CD4-positive, alpha-beta T cell treated with Interleukin-15 for 1 hour (primary cell): ENCODE results near the gene ACTMAP.
"Not testable (repeated sequence)": the region's sequence is repeated elsewhere in the genome, so short reads cannot be mapped to it uniquely, and the experiment has no call there.

Experiments
- DNase-seq: peaks from one replicate; pipeline ENCODE4 v3.0.0-alpha.2; 2020

The ACTMAP gene

GRCh38 chr19:40742477-40742876, 7.8 kb downstream of the ACTMAP start:
- DNase-seq, result no peak

- DNase-seq, result no peak
Observed at GRCh38 chr19:40741527-40742390, 8.5 kb downstream of the ACTMAP start.

GRCh38 chr19:40740747-40741146, 9.5 kb downstream of the ACTMAP start:
- no peak for DNase-seq

GRCh38 chr19:40739871-40740703, 10.2 kb downstream of the ACTMAP start:
- DNase-seq, result no peak

DNA sequence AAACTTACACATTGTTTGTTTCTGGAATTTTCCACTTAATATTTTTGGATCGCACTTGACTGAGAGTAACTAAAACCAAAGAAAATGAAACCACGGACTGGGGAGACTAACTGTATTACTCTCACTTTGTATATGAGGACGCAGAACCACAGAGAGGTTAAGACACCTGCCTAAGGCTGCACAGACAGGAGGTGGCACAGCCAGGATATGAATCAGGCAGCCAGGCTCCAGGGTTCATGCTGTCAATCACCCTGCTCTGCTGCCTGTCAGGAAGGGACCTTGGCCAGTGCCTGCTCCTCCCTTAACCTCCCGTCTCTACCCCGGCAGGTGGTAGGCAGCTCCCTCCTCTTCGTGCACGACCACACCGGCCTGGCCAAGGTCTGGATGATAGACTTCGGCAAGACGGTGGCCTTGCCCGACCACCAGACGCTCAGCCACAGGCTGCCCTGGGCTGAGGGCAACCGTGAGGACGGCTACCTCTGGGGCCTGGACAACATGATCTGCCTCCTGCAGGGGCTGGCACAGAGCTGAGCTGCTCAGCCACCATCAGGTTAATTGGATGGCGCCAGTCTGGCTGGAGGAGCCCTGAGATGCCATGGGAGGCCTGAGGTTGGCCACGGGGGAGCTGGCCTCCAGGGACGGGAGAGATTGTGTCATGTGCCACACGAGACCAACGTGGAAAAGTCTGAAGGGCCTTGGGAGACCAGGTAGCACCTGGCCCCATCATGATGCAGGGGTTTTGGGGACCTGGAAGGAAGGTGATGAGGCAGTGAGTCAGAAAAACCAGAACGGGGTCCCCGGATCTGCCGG, 11.0 kb downstream of the ACTMAP start:
- no peak for DNase-seq

DNA sequence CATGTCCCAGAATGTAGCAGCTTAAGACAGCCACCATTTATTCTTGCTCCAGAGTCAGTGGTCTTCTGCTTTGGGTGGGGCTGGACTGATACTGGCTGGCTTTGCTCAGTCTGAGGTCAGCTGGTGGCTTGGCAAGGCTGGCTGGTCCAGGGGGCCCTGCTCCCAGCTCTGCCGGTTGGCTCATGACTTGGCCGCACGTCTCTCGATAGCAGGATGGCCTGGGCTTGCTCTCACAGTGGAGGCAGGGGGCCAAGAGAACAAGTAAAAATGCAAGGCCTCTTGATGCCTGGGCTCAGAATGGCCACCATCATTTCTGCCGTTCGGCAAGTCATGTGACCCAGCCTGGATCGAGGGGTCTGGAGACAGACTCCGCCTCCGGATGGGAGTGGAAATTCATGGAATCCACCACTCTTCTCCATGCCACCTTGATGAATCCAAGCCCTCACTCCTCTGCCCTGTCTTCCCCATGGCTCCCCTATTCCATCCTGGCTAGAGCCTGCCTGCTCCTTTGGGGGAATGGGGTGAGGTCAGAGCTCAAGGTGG, 13.1 kb downstream of the ACTMAP start:
- DNase-seq, result no peak

DNA sequence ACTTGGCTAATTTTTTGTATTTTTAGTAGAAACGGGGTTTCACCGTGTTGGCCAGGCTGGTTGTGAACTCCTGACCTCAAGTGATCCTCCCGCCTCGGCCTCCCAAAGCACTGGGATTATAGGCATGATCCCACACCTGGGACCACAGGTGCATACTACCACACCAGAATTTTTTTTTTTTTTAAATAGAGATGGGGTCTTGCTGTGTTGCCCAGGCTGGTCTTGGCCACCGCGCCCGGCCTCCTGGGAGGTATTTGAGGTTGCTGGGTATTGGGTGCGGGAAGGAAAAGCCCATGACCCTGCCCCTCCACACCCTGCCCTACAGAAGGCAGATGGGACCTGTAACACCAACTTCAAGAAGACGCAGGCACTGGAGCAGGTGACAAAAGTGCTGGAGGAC, 13.6 kb downstream of the ACTMAP start:
- no peak for DNase-seq

DNA sequence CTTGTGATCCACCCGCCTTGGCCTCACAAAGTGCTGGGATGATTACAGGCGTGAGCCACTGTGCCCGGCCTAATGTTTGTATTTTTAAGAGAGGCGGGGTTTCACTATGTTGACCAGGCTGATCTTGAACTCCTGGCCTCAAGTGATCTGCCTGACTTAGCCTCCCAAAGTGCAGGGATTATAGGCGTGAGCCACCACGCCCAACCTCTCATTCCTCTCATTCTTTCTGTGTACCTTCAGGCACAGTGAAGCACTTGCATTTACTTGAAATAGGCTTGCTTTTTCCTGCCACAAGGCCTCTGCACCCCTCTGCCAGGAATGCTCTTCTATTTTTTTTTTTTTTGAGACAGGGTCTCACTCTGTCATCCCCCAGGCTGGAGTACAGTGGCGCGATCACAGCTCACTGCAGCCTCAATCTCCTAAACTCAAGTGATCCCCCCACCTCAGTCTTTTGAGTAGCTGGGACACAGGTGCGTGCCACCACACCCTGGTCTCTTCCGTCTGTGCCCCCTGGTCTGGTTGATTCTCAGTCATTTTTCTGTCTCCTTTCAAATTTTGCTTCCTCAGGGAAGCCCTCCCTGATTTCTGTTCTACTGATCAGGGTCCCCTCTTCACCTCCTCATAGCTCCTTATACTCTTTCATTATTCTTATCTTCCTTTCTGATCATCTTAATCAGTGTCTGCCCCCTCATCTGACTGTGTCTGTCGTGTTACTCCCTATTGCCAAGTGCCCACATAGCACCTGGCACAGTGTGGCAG, 15.1 kb downstream of the ACTMAP start:
- no peak for DNase-seq

DNA sequence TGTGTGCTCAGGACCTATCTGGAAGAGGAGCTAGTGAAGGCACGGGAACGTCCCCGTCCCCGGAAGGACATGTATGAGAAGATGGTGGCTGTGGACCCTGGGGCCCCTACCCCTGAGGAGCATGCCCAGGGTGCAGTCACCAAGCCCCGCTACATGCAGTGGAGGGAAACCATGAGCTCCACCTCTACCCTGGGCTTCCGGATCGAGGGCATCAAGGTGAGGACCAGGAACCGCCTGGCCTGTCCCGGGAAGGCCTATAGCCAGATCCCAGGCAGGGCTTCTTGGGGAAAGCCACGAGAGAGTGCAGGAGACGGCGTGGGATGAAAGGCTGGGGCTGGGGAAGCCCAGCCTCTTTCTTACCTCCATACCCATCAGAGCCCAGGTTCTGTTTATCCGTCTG, 17.1 kb downstream of the ACTMAP start:
- no peak for DNase-seq

DNA sequence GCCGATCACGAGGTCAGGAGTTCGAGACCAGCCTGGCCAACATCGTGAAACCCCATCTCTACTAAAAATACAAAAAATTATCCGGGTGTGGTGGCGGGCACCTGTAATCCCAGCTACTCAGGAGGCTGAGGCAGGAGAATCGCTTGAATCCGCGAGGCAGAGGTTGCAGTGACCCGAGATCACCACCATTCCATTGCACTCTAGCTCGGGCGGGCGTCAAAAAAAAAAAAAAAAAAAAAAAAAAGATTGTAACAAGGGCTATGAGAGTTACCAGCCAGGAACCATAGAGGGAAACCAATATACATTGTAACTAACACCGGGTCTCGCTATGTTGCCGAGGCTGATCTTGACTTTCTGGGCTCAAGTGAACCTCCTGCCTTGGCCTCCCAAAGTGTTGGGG, 18.0 kb downstream of the ACTMAP start:
- DNase-seq, result not testable (repeated sequence)

DNA sequence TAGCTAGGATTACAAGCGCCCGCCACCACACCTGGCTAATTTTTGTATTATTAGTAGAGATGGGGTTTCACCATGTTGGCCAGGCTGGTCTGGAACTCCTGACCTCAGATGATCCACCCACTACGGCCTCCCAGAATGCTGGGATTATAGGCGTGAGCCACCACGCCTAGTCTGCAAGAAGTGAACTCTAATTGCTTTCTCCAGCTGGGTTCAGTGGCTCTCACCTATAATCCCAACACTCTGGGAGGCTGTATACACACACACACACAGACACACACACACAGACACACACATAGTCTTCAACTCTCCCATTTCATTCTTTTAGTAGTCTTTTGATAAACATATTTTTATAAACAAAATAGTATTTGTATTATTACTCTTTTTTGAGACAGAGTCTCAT, 20.2 kb downstream of the ACTMAP start:
- not testable (repeated sequence) for DNase-seq

- DNase-seq, result no peak
Observed at GRCh38 chr19:40726279-40726678, 24.0 kb downstream of the ACTMAP start.

- no peak for DNase-seq
Observed at GRCh38 chr19:40724855-40725254, 25.4 kb downstream of the ACTMAP start.

GRCh38 chr19:40724315-40724714, 26.0 kb downstream of the ACTMAP start:
- DNase-seq, result no peak

DNA sequence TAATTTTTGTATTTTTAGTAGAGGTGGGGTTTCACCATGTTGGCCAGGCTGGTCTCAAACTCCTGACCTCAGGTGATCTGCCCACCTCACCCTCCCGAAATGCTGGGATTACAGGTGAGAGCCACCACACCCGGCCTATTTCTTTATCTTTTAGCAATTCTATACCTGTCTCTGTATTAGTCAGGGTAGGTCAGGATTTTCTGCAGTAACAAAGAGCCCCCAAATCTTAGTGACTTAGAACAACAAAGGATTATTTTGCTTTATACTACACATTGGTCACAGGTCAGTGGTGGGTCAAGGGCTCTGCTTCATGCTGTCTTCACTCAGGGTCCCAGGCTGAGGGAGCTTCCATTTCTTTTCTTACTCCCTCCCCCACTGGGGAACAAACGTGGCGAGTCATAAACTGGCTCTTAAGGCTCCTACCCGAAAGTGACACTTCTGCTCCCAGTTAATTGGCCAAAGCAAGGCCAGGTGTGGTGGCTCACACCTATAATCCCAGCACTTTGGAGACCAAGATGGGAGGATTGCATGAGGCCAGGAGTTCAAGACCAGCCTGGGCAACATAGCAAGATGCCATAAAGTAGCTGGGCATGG, 26.5 kb downstream of the ACTMAP start:
- no peak for DNase-seq

- DNase-seq, result no peak
Observed at GRCh38 chr19:40721936-40722661, 28.2 kb downstream of the ACTMAP start.

DNA sequence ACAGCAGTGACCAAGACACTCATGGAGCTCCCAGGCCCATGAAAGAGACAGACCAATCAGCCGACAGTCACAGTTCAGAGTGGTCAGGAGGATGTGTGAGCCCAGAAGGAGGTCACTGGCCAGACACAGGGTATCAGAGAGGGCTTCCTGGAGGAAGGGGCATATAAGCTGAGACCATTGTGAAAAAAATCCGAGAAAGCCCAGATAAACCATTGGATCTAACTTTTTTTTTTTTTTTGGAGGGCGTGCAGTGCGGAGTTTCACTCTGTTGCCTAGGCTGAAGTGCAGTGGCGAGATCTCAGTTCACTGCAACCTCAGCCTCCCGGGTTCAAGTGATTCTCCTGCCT, 29.2 kb downstream of the ACTMAP start:
- DNase-seq, result no peak

DNA sequence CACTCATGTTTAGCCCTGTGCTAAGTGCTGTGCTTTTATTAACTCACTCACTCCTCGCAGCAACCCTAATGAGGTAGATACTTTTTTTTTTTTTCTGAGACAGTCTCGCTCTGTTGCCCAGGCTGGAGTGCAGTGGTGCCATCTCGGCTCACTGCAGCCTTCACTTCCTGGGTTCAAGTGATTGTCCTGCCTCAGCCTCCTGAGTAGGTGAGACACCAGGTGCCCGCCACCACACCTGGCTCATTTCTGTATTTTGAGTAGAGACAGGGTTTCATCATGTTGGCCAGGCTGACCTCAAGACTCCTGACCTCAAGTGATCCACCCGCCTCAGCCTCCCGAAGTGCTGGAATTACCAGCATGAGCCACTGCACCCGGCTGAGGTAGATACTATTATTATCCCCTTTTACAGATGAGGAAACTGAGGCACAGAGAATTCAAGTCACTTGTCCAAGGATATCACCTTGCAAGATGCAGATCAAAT, 30.8 kb downstream of the ACTMAP start:
- no peak for DNase-seq

- no peak for DNase-seq
Observed at GRCh38 chr19:40718774-40719391, 31.4 kb downstream of the ACTMAP start.
